ENCODE data around the gene PDE1C. TPM values are rescaled to one million over a fixed set of nuclear protein-coding genes. Genes with fewer than 3 reads are reported as not detected.

Gene PDE1C
- 0.49 and 4.7 TPM in 2 replicates for total RNA-seq

DNA sequence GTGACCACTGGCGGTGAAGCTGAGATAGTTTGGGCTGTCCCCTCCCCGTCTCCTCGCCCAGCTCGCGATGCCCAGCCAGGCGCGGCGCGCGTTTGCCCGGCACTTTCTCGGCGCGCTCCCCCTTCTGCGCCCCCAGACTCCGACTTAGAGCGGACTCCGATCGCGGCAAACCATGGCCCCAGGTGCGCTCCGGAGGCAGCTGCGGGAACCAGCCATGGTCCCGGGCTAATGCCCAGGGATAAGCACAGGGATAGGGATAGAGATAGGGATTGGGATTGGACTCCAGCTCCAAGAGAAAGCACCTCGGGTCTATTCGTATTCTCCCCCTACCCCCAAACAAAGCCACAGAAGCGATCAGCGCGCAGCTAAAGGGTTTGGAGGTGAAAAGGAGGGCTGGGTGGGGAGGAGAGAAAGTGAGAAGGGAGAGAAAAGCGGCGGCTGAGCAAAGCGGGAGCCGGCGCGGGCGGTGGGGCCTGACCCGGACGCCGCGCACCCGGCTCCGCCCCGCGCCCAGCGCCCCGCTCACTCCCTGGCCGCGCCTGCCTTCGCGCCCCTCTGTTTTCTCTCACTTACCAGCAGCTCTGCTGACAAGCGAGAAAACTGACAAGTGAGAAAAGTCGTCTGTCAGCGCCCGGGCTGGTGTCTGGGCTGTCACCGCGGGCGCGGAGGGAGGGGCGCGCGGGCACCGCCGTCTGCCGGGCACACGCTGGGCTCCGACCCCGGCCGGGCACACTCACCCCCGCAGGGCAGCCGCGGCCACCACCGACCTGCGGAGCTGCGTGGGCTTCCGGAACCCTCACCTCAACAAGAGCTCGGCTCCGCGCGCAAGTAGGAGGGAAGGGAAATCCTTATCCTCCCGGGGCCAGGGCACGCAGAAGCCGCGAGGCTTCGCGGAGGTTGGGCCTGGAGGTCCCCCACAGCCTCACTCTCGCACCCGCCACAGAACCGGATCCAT lies at the start of gene PDE1C:
PDE1C (minus strand) TSS at position 2 of the 955 bp plus-strand sequence.

